ENCODE data around the gene CTNNA1. TPM values are rescaled to one million over a fixed set of nuclear protein-coding genes. Genes with fewer than 3 reads are reported as not detected.

Gene CTNNA1
- total RNA-seq, 1 donor from 2014 or later = 359 TPM

DNA sequence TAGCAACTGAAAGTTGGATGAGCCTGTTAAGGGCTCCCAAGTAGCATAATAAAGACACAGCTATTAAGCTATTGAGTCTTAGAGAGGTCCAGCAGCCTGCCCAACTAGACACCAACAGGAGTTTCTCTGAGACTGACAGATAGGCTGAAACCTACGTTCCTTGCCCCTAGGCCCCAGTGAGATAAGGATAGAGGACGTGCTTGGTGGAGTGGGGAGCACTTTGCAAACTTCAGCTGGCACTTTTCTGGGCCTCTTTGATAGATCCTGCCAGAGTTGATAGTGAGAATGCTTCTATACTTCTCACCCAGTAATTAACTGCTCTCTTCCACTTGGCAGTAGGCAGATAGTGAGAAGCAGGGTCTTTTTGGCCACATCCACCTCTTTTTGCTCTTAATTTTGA lies 20.8 kb upstream of the CTNNA1 start:
- Histone ChIP-seq H3K4me2 (ENCODE audit: low read length) (no peak overlapping the region), H4K20me1 (ENCODE audit: insufficient read depth, low read length) (no peaks in the 10 kb centered on the region), H3K79me2 (ENCODE audit: insufficient read depth, low read length) (no peaks in the 10 kb centered on the region), H2AFZ (ENCODE audit: low read depth, low read length) (no peak overlapping the region), H3K4me1 (ENCODE audit: insufficient read depth, low read length) (no peaks in the 10 kb centered on the region), H3K9ac (ENCODE audit: low read length) (no peak overlapping the region), H3K36me3 (ENCODE audit: insufficient read depth, low read length) (no peaks in the 10 kb centered on the region), H3K27me3 (ENCODE audit: insufficient read depth, low read length) (no peaks in the 10 kb centered on the region), H3K9me3 (ENCODE audit: insufficient read depth, low read depth, low read length) (no peaks in the 10 kb centered on the region), H3K4me3 (ENCODE audit: insufficient read depth, low read depth, low read length) (no peak overlapping the region), H3K27ac (ENCODE audit: low read depth, low read length) (no peak overlapping the region)
- Mint-ChIP-seq H3K9me3 (ENCODE audit: unreplicated experiment) (no peaks in the 10 kb centered on the region), H3K4me3 (ENCODE audit: unreplicated experiment) (no peak overlapping the region), H3K4me1 (ENCODE audit: low read depth, unreplicated experiment) (no peaks in the 10 kb centered on the region), H3K27ac (ENCODE audit: unreplicated experiment) (no peak overlapping the region), H3K27me3 (ENCODE audit: low read depth, unreplicated experiment) (peaks cover 19% of the 10 kb centered on the region), H3K36me3 (ENCODE audit: low read depth, unreplicated experiment) (no peaks in the 10 kb centered on the region)
- no peak for TF ChIP-seq EZH2 (IDR thresholded peaks at IDR 0.05; ENCODE audit: insufficient read depth, low read length)
- TF ChIP-seq, protein P1, sequence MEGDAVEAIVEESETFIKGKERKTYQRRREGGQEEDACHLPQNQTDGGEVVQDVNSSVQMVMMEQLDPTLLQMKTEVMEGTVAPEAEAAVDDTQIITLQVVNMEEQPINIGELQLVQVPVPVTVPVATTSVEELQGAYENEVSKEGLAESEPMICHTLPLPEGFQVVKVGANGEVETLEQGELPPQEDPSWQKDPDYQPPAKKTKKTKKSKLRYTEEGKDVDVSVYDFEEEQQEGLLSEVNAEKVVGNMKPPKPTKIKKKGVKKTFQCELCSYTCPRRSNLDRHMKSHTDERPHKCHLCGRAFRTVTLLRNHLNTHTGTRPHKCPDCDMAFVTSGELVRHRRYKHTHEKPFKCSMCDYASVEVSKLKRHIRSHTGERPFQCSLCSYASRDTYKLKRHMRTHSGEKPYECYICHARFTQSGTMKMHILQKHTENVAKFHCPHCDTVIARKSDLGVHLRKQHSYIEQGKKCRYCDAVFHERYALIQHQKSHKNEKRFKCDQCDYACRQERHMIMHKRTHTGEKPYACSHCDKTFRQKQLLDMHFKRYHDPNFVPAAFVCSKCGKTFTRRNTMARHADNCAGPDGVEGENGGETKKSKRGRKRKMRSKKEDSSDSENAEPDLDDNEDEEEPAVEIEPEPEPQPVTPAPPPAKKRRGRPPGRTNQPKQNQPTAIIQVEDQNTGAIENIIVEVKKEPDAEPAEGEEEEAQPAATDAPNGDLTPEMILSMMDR (IDR thresholded peaks at IDR 0.05; ENCODE audit: insufficient read depth, low read depth, low read length) = no peak
- FAIRE-seq (no peak), DNase-seq (ENCODE audit: low read depth) (no peak)

DNA sequence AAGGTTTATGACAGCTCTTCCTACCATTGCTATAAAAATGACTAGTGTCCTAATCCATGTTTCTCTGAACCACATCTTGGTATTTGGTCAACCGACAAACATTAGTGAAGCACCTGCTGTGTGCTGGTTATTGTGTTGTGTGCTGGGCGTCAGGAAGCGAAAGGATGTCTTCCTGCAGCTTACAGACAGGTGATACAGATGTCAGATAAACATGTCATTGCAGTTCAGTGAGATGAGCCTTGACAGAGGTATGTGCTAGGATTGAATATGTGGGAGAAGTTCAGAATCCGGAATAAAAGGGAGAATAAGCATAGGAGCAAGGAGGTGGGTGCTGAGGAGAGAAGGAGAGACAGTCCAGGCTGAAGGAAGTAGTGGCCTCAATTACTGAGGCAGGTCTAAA lies 20.3 kb upstream of the CTNNA1 start:
- H3K27me3 ChIP-seq (ENCODE audit: insufficient read depth, low read length) = no peaks in the 10 kb centered on the region
- peaks cover 17% of the 10 kb centered on the region for H3K27me3 Mint-ChIP-seq (ENCODE audit: low read depth, unreplicated experiment)
- no peaks in the 10 kb centered on the region for H3K36me3 Mint-ChIP-seq (ENCODE audit: low read depth, unreplicated experiment)
- no peak for TF ChIP-seq EZH2 (IDR thresholded peaks at IDR 0.05; ENCODE audit: insufficient read depth, low read length)
- TF ChIP-seq, protein P1 (IDR thresholded peaks at IDR 0.05; ENCODE audit: insufficient read depth, low read depth, low read length) = no peak
- H3K9me3 Mint-ChIP-seq (ENCODE audit: unreplicated experiment) = no peaks in the 10 kb centered on the region
- H3K27ac ChIP-seq (ENCODE audit: low read depth, low read length) = no peak overlapping the region
- H3K79me2 ChIP-seq (ENCODE audit: insufficient read depth, low read length) = no peaks in the 10 kb centered on the region
- H4K20me1 ChIP-seq (ENCODE audit: insufficient read depth, low read length) = no peaks in the 10 kb centered on the region
- no peak overlapping the region for H3K4me3 ChIP-seq (ENCODE audit: insufficient read depth, low read depth, low read length)
- no peaks in the 10 kb centered on the region for H3K9me3 ChIP-seq (ENCODE audit: insufficient read depth, low read depth, low read length)
- no peak for DNase-seq (ENCODE audit: low read depth)
- H3K9ac ChIP-seq (ENCODE audit: low read length) = no peak overlapping the region
- no peaks in the 10 kb centered on the region for H3K4me1 Mint-ChIP-seq (ENCODE audit: low read depth, unreplicated experiment)
- no peak overlapping the region for H3K4me2 ChIP-seq (ENCODE audit: low read length)
- FAIRE-seq = no peak
- no peak overlapping the region for H2AFZ ChIP-seq (ENCODE audit: low read depth, low read length)
- H3K36me3 ChIP-seq (ENCODE audit: insufficient read depth, low read length) = no peaks in the 10 kb centered on the region
- H3K4me1 ChIP-seq (ENCODE audit: insufficient read depth, low read length) = no peaks in the 10 kb centered on the region
- H3K4me3 Mint-ChIP-seq (ENCODE audit: unreplicated experiment) = no peak overlapping the region
- no peak overlapping the region for H3K27ac Mint-ChIP-seq (ENCODE audit: unreplicated experiment)

DNA sequence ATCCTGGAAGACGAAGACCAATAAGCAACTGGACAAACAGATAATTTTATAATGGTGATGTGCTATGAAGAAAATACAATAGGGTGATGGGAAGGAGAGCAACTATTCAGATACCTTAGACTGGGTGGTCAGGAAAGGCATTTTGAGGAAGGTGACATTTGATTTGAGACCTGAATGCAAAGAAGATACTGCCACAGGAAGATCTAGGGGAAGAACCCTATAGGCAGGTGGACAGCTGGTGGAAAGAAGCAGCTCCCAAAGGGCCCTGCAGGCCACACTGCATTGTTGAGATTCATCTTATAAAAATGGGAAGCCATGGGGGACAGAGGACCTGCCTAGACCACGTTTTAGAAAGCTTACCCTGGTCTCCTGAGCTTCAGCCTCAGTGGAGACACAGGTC lies 19.7 kb upstream of the CTNNA1 start:
- H3K9me3 Mint-ChIP-seq (ENCODE audit: unreplicated experiment) = no peaks in the 10 kb centered on the region
- TF ChIP-seq EZH2 (IDR thresholded peaks at IDR 0.05; ENCODE audit: insufficient read depth, low read length) = no peak
- TF ChIP-seq, protein P1 (IDR thresholded peaks at IDR 0.05; ENCODE audit: insufficient read depth, low read depth, low read length) = no peak
- Histone ChIP-seq H4K20me1 (ENCODE audit: insufficient read depth, low read length) (no peaks in the 10 kb centered on the region), H3K27me3 (ENCODE audit: insufficient read depth, low read length) (no peaks in the 10 kb centered on the region), H3K27ac (ENCODE audit: low read depth, low read length) (no peak overlapping the region), H3K4me3 (ENCODE audit: insufficient read depth, low read depth, low read length) (no peak overlapping the region), H3K9ac (ENCODE audit: low read length) (no peak overlapping the region), H3K79me2 (ENCODE audit: insufficient read depth, low read length) (no peaks in the 10 kb centered on the region), H3K4me1 (ENCODE audit: insufficient read depth, low read length) (no peaks in the 10 kb centered on the region), H3K9me3 (ENCODE audit: insufficient read depth, low read depth, low read length) (no peaks in the 10 kb centered on the region), H3K4me2 (ENCODE audit: low read length) (no peak overlapping the region), H2AFZ (ENCODE audit: low read depth, low read length) (no peak overlapping the region), H3K36me3 (ENCODE audit: insufficient read depth, low read length) (no peaks in the 10 kb centered on the region)
- H3K27me3 Mint-ChIP-seq (ENCODE audit: low read depth, unreplicated experiment) = peaks cover 17% of the 10 kb centered on the region
- DNase-seq (ENCODE audit: low read depth) = no peak
- H3K4me1 Mint-ChIP-seq (ENCODE audit: low read depth, unreplicated experiment) = no peaks in the 10 kb centered on the region
- H3K4me3 Mint-ChIP-seq (ENCODE audit: unreplicated experiment) = no peak overlapping the region
- H3K27ac Mint-ChIP-seq (ENCODE audit: unreplicated experiment) = no peak overlapping the region
- no peak for FAIRE-seq
- H3K36me3 Mint-ChIP-seq (ENCODE audit: low read depth, unreplicated experiment) = no peaks in the 10 kb centered on the region

Data from astrocyte (in vitro differentiated cells and primary cell).